Neural progenitor cell (in vitro differentiated cells): ENCODE results near the gene GAREM2.

ENCODE experiments used
- CTCF ChIP-seq: fragments of 200-600 bp; sonication (generic); IDR thresholded peaks from 2 replicates; pipeline ENCODE4 v1.5.1; 2017; ENCODE audit warnings: antibody characterized with exemption, mild to moderate bottlenecking
- EZH2 ChIP-seq: fragments of 200-600 bp; sonication (generic); IDR thresholded peaks from 2 replicates; pipeline ENCODE4 v1.6.1; 2017; ENCODE audit warnings: antibody characterized with exemption, mild to moderate bottlenecking, moderate library complexity
- EZH2phosphoT487 ChIP-seq: fragments of 200-600 bp; sonication (generic); IDR thresholded peaks from 2 replicates; pipeline ENCODE4 v1.6.1; 2017; ENCODE audit warnings: antibody characterized with exemption

DNA sequence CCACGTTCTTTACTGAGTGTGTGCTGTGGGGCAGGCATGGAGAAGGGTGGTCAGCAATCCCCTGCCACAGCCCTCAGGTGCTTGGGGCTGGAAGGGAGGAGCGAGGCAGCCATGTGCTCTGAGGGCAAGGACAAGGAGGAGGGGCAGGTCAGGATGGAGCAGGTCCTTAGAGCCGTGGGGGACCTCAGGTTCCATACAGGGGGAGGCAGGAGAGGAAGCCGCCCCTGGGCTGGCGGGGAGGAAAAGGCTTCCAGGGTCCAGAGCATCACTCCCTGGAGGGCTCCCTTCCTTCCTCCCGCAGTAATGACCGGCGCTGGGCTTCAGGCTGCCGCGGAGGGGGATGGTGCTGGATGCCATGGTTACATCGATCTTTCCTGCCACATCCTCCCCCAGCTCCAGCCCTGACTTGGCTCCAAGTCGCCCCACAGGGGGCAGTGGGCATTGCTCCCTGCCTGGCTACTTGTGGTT is 6.6 kb downstream of the GAREM2 start:
- TF ChIP-seq CTCF (no peak), EZH2phosphoT487 (no peak), EZH2 (no peak)
